ENCODE measurements around the gene XYLB.

The XYLB gene

GRCh38 chr3:38446085-38446686 is 99.6 kb downstream of the XYLB start:
- DNase-seq (ENCODE audit: low read depth): no peak
- no peak for TF ChIP-seq CTCF (conservative IDR thresholded peaks at IDR 0.05; ENCODE audit: control insufficient read depth, insufficient read depth, low read depth, low read length)
- no peak overlapping the region for H3K4me3 ChIP-seq (ENCODE audit: control insufficient read depth, low read depth, low read length)

GRCh38 chr3:38446812-38447211 is 100.2 kb downstream of the XYLB start:
- H3K4me3 ChIP-seq (ENCODE audit: control insufficient read depth, low read depth, low read length): no peak overlapping the region
- no peak for DNase-seq (ENCODE audit: low read depth)
- TF ChIP-seq CTCF (conservative IDR thresholded peaks at IDR 0.05; ENCODE audit: control insufficient read depth, insufficient read depth, low read depth, low read length): no peak

- no peak overlapping the region for H3K4me3 ChIP-seq (ENCODE audit: control insufficient read depth, low read depth, low read length)
- TF ChIP-seq CTCF (conservative IDR thresholded peaks at IDR 0.05; ENCODE audit: control insufficient read depth, insufficient read depth, low read depth, low read length): no peak
- DNase-seq (ENCODE audit: low read depth): no peak
Measured at GRCh38 chr3:38450853-38451252, 104.3 kb downstream of the XYLB start.

GRCh38 chr3:38453075-38453912 is 106.7 kb downstream of the XYLB start, which contains the start of gene ACVR2B:
Gene ACVR2B, plus strand, starts transcription at chr3:38453890. Its CDS starts 433 bp downstream, at chr3:38454323.
- H3K4me3 ChIP-seq (ENCODE audit: control insufficient read depth, low read depth, low read length): peak within 1 kb of the TSS; percentile 58
- no peak for TF ChIP-seq CTCF (conservative IDR thresholded peaks at IDR 0.05; ENCODE audit: control insufficient read depth, insufficient read depth, low read depth, low read length)
- peak; percentile 59 for DNase-seq (ENCODE audit: low read depth)

- peak overlapping the region; percentile 58 for H3K4me3 ChIP-seq (ENCODE audit: control insufficient read depth, low read depth, low read length)
- DNase-seq (ENCODE audit: low read depth): no peak
- no peak for TF ChIP-seq CTCF (conservative IDR thresholded peaks at IDR 0.05; ENCODE audit: control insufficient read depth, insufficient read depth, low read depth, low read length)
Measured at GRCh38 chr3:38453913-38454177, 107.3 kb downstream of the XYLB start.

GRCh38 chr3:38454178-38454883 is 107.7 kb downstream of the XYLB start:
- DNase-seq (ENCODE audit: low read depth): peak; percentile 3
- TF ChIP-seq CTCF (conservative IDR thresholded peaks at IDR 0.05; ENCODE audit: control insufficient read depth, insufficient read depth, low read depth, low read length): no peak
- peak overlapping the region; percentile 58 for H3K4me3 ChIP-seq (ENCODE audit: control insufficient read depth, low read depth, low read length)

Measured in fibroblast of mammary gland (primary cell).